HepG2 (cell line): ENCODE measurements around the gene RASA2. TPM values are rescaled to one million over a fixed set of nuclear protein-coding genes. Genes with fewer than 3 reads are reported as not detected.
A peak's percentile ranks its signal among the peaks of the same experiment; 100 is the strongest.

Experiments used
- ATAC-seq: fragments of 200-7000 bp; cut with Tn5 transposase; 3 replicates; pipeline ENCODE4 v1.9.1; 2020; ENCODE audit warnings: mild to moderate bottlenecking, moderate library complexity
- BruUV-seq: library from RNA; stranded (reverse); fragments of 400-500 nt; replicated peaks from 2 replicates; lab custom pipeline; 2021; lab: Mats Ljungman, UMichigan
- CTCF ChIA-PET: fragments of 300-600 bp; formaldehyde crosslinking; extraction: SDS; loops from one replicate; lab custom pipeline; 2021; ENCODE audit warnings: low total read pairs, inconsistent platforms, low intra/inter-chr PET ratio; lab: Yijun Ruan, JAX
- POLR2A ChIA-PET: fragments of 350-600 bp; sonication (Branson Sonifier 250); formaldehyde crosslinking; loops from one replicate; lab custom pipeline; 2020; ENCODE audit warnings: antibody characterized with exemption, inconsistent platforms; lab: Yijun Ruan, JAX
- DNase-seq: peaks from one replicate; pipeline ENCODE4 v3.0.0-alpha.2; 2015; ENCODE audit warnings: low spot score
- FAIRE-seq: peaks from 3 replicates; lab custom pipeline; 2011; peaks lifted over from hg19 to GRCh38; lab: Jason Lieb, UNC
- H2AFZ ChIP-seq: one replicate; pipeline ENCODE4 v1.6.1; 2011; ENCODE audit warnings: low read length, inconsistent platforms
- H3K27ac ChIP-seq: fragments of 300-600 bp; 3 replicates; pipeline ENCODE4 v1.8.0; 2011; ENCODE audit warnings: mixed run types, mild to moderate bottlenecking, mixed read lengths, low read length, inconsistent platforms; ENCODE audit not compliant: insufficient read depth; ENCODE audit errors: extremely low read length
- H3K27me3 ChIP-seq, 2 experiments: fragments of 200-600 bp in 1 of 2; 2 replicates in 1 of 2; 3 replicates in 1 of 2; pipeline versions ENCODE4 v1.6.0 to v1.8.0; 2011; ENCODE audit warnings: low read length in 2 of 2, mild to moderate bottlenecking in 2 of 2, moderate library complexity in 2 of 2, inconsistent platforms in 1 of 2; ENCODE audit not compliant: insufficient read depth in 2 of 2, control insufficient read depth in 1 of 2
- H3K36me3 ChIP-seq, 2 experiments: fragments of 200-600 bp in 1 of 2; replicated peaks in 1 of 2; 2 replicates in 1 of 2; 3 replicates in 1 of 2; pipeline versions ENCODE4 v1.5.1 to v1.8.0; 2011; ENCODE audit warnings: low read length in 2 of 2, inconsistent platforms in 1 of 2; ENCODE audit not compliant: insufficient read depth in 2 of 2, control insufficient read depth in 1 of 2
- H3K4me1 ChIP-seq: 2 replicates; pipeline ENCODE4 v1.5.1; 2012; ENCODE audit warnings: low read length, inconsistent platforms; ENCODE audit not compliant: insufficient read depth
- H3K4me2 ChIP-seq: 2 replicates; pipeline ENCODE4 v1.6.0; 2011; ENCODE audit warnings: low read depth, low read length, inconsistent platforms
- H3K4me3 ChIP-seq, 3 experiments: fragments of 200-600 bp in 1 of 3; sonication (generic), shearing (Covaris generic) in 1 of 3; replicated peaks in 1 of 3; 2 replicates each; pipeline ENCODE4 v1.5.1; 2011 to 2016; ENCODE audit warnings: low read length in 3 of 3, inconsistent platforms in 2 of 3, low read depth in 2 of 3, mild to moderate bottlenecking in 2 of 3, control low read depth in 1 of 3, mixed read lengths in 1 of 3; ENCODE audit not compliant: insufficient read depth in 1 of 3
- H3K79me2 ChIP-seq: one replicate; pipeline ENCODE4 v1.6.1; 2011; ENCODE audit warnings: low read length, inconsistent platforms; ENCODE audit not compliant: insufficient read depth
- H3K9ac ChIP-seq: 2 replicates; pipeline ENCODE4 v1.6.0; 2011; ENCODE audit warnings: mild to moderate bottlenecking, low read depth, low read length, inconsistent platforms; ENCODE audit not compliant: insufficient read depth
- H3K9me3 ChIP-seq: 2 replicates; pipeline ENCODE4 v1.5.1; 2012; ENCODE audit warnings: mild to moderate bottlenecking, low read length
- H4K20me1 ChIP-seq: 2 replicates; pipeline ENCODE4 v1.6.0; 2011; ENCODE audit warnings: inconsistent platforms, mild to moderate bottlenecking, low read length, moderate library complexity; ENCODE audit not compliant: insufficient read depth
- JUN ChIP-seq: sonication (generic); formaldehyde crosslinking; IDR thresholded peaks from 2 replicates; pipeline ENCODE4 v1.4.0; 2020; ENCODE audit warnings: mild to moderate bottlenecking, missing genetic modification reagents
- KLF13 ChIP-seq: sonication (generic); formaldehyde crosslinking; IDR thresholded peaks from 2 replicates; pipeline ENCODE4 v1.4.0; 2020; ENCODE audit warnings: mild to moderate bottlenecking, missing genetic modification reagents
- MTF1 ChIP-seq: sonication (generic); formaldehyde crosslinking; IDR thresholded peaks from 2 replicates; pipeline ENCODE4 v1.5.0; 2020; ENCODE audit warnings: missing genetic modification reagents
- NCOR1 ChIP-seq: fragments of 200-600 bp; sonication (generic); IDR thresholded peaks from 2 replicates; pipeline ENCODE4 v1.7.0; 2017; ENCODE audit warnings: antibody characterized with exemption, low read length, borderline replicate concordance
- NFYC ChIP-seq: IDR thresholded peaks from 2 replicates; pipeline ENCODE4 v1.6.1; 2016; ENCODE audit warnings: missing genetic modification reagents, missing compliant biosample characterization
- NR2F1 ChIP-seq, 2 experiments: fragments of 450-650 bp in 1 of 2; formaldehyde crosslinking in 1 of 2; IDR thresholded peaks; 2 replicates each; pipeline versions ENCODE4 v1.5.0 to v1.6.1; 2016 to 2020; ENCODE audit warnings: mild to moderate bottlenecking in 1 of 2, missing compliant biosample characterization in 1 of 2, missing genetic modification reagents in 1 of 2, moderate library complexity in 1 of 2
- U2AF1 ChIP-seq: fragments of 200-400 bp; formaldehyde crosslinking; optimal IDR thresholded peaks from 2 replicates; pipeline ENCODE3; 2017; ENCODE audit warnings: mild to moderate bottlenecking, low read depth, low read length
- ZMYM3 ChIP-seq: sonication (generic); formaldehyde crosslinking; IDR thresholded peaks from 2 replicates; pipeline ENCODE4 v1.5.1; 2020; ENCODE audit warnings: mild to moderate bottlenecking, missing genetic modification reagents
- ZNF230 ChIP-seq: sonication (generic); formaldehyde crosslinking; IDR thresholded peaks from 2 replicates; pipeline ENCODE4 v1.4.0; 2020; ENCODE audit warnings: mild to moderate bottlenecking, missing genetic modification reagents
- ZNF615 ChIP-seq: sonication (generic); formaldehyde crosslinking; IDR thresholded peaks from 2 replicates; pipeline ENCODE4 v1.5.0; 2020; ENCODE audit warnings: mild to moderate bottlenecking, missing genetic modification reagents, borderline replicate concordance
- WGBS: methylation state at CpG from one replicate; pipeline ENCODE4 v1.1.6; 2017; ENCODE audit warnings: low lambda C conversion rate; 5-methylcytosine and 5-hydroxymethylcytosine counted together
- in situ Hi-C: cut with HindIII; loops from 2 replicates; pipeline ENCODE4 v1.10.0; 2017; ENCODE audit warnings: low pct_unique_long_range_greater_than_20kb; ENCODE audit not compliant: extremely low pct_ligation_motif_present
- intact Hi-C: fragments of 100-400 bp; cut with micrococcal nuclease; formaldehyde crosslinking; loops from one replicate; pipeline ENCODE4 v1.10.0; 2022; ENCODE audit not compliant: unreplicated experiment
- polyA plus RNA-seq, 8 experiments: library from polyadenylated mRNA; depleted of rRNA in 3 of 8; stranded (reverse) in 7 of 8; unstranded in 1 of 8; fragments of >200 nt; fragmentation: Illumina TruSeq in 4 of 8; extraction: Trizol in 4 of 8; gene quantifications; 2 replicates each; pipeline versions ENCODE4 v1.2.1 to v1.2.3, GENCODE V29; 2011 to 2016; ENCODE audit warnings: low read depth in 4 of 8, missing spikeins in 1 of 8, mixed read lengths in 1 of 8; ENCODE audit not compliant: insufficient read depth in 1 of 8
- total RNA-seq, 5 experiments: library from RNA; depleted of rRNA; stranded (reverse); fragments of >200 nt; fragmentation: Illumina TruSeq; extraction: Trizol; gene quantifications; 2 replicates each; pipeline ENCODE4 v1.2.3, GENCODE V29; 2016; ENCODE audit warnings: low read depth in 1 of 5
- TF ChIP-seq, protein P1 (sequence below): IDR thresholded peaks from 2 replicates; pipeline ENCODE4 v1.6.1; 2012; ENCODE audit warnings: low read depth, low read length, improper control_type of control experiment
- TF ChIP-seq, protein P2 (sequence below): sonication (generic); formaldehyde crosslinking; IDR thresholded peaks from 2 replicates; pipeline ENCODE4 v1.8.0; 2022; ENCODE audit warnings: mild to moderate bottlenecking, missing genetic modification reagents, borderline replicate concordance
- TF ChIP-seq, protein P3 (sequence below): sonication (generic); formaldehyde crosslinking; IDR thresholded peaks from 2 replicates; pipeline ENCODE4 v1.4.0; 2020; ENCODE audit warnings: missing genetic modification reagents
- TF ChIP-seq, protein P4 (sequence below): sonication (generic); formaldehyde crosslinking; IDR thresholded peaks from 2 replicates; pipeline ENCODE4 v1.4.0; 2020; ENCODE audit warnings: mild to moderate bottlenecking, missing genetic modification reagents

Gene RASA2
- total and polyA plus RNA-seq, 2 of the 13 experiments (the other 11 are each of a cell fraction or from before 2014, with no cell fraction given), result 5.4 to 8.5 TPM

DNA sequence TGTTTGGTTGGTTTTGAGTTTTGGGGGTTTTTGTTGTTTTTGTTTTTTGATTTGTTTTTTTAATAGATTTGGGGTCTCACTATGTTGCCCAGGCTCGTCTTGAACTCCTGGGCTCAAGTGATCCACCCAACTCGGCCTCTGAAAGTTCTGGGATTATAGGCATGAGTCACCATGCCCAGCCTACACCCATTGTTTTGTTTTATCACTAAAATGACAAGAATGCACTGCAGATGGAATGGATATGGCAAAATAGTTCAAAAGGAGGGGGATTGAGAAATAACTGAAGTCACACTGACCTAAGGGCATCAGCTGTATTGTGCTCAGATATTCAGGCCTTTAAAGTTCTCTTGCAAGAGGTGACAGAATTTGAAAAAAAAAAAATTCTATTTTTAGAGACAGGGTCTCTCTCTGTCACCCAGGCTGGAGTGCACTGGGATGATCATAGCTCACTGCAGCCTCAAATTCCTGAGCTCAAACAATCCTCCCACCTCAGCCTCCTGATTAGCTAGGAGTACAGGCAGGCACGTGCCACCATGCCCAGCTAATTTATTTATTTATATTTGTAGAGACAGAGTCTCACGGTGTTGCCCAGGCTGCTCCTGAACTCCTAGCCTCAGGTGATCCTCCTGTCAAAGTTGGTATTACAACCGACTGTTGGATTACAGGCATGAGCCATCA lies 4.4 kb upstream of the RASA2 start:
- peak; percentile 90 for DNase-seq
- in situ Hi-C loops (no loop called here), intact Hi-C loops (loop anchor here (10.0 kb wide), 1 partner anchor 392 kb away; the partner anchor contains the start of gene ATP1B3)
- no TSS peak for BruUV-seq
- no peaks in the 10 kb centered on the region for H3K79me2 ChIP-seq
- peak; percentile 33 for ATAC-seq
- H3K4me2 ChIP-seq, result no peak overlapping the region
- no peak overlapping the region for H2AFZ ChIP-seq
- peaks cover 45% of the 10 kb centered on the region for H3K4me1 ChIP-seq
- ChIA-PET POLR2A (no interaction called here), CTCF (no interaction called here)
- peak; percentile 56 for FAIRE-seq
- H3K9ac ChIP-seq, result no peak overlapping the region
- H3K36me3 ChIP-seq, result no peaks in the 10 kb centered on the region
- 3% methylated on average over 5 of the region's 5 CpGs for WGBS
- H4K20me1 ChIP-seq, result no peaks in the 10 kb centered on the region
- 0 out of 5 replicates have a peak, but pooled peaks cover 0 to 2% of the 10 kb centered on the region in 2 experiments for H3K27me3 ChIP-seq
- no peaks in the 10 kb centered on the region for H3K9me3 ChIP-seq
- no peak overlapping the region for H3K4me3 ChIP-seq
- H3K27ac ChIP-seq, result no peak overlapping the region
- TF ChIP-seq ZNF615 (CRISPR knock-in tag) (no peak), KLF13 (CRISPR knock-in tag) (no peak), JUN (CRISPR knock-in tag) (no peak), MTF1 (no peak), NCOR1 (no peak; the same call in 1 of the 2 replicates), ZMYM3 (CRISPR knock-in tag) (peak; percentile 19; the same call in 1 of the 2 replicates), U2AF1 (no peak), ZNF230 (CRISPR knock-in tag) (no peak), NFYC (no peak), NR2F1 (CRISPR knock-in tag; IDR thresholded peaks at IDR 0.05) (peak in 1 of 2 experiments; percentile 65; a peak in 1 of 4 replicates)
- TF ChIP-seq, protein P1, sequence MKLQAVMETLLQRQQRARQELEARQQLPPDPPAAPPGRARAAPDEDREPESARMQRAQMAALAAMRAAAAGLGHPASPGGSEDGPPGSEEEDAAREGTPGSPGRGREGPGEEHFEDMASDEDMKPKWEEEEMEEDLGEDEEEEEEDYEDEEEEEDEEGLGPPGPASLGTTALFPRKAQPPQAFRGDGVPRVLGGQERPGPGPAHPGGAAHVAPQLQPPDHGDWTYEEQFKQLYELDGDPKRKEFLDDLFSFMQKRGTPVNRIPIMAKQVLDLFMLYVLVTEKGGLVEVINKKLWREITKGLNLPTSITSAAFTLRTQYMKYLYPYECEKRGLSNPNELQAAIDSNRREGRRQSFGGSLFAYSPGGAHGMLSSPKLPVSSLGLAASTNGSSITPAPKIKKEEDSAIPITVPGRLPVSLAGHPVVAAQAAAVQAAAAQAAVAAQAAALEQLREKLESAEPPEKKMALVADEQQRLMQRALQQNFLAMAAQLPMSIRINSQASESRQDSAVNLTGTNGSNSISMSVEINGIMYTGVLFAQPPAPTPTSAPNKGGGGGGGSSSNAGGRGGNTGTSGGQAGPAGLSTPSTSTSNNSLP, result peak; percentile 64; the same call in 1 of the 2 replicates
- TF ChIP-seq, protein P2, sequence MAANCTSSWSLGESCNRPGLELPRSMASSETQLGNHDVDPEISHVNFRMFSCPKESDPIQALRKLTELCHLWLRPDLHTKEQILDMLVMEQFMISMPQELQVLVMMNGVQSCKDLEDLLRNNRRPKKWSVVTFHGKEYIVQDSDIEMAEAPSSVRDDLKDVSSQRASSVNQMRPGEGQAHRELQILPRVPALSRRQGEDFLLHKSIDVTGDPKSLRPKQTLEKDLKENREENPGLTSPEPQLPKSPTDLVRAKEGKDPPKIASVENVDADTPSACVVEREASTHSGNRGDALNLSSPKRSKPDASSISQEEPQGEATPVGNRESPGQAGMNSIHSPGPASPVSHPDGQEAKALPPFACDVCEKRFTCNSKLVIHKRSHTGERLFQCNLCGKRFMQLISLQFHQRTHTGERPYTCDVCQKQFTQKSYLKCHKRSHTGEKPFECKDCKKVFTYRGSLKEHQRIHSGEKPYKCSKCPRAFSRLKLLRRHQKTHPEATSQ (CRISPR knock-in tag), result no peak
- TF ChIP-seq, protein P3, sequence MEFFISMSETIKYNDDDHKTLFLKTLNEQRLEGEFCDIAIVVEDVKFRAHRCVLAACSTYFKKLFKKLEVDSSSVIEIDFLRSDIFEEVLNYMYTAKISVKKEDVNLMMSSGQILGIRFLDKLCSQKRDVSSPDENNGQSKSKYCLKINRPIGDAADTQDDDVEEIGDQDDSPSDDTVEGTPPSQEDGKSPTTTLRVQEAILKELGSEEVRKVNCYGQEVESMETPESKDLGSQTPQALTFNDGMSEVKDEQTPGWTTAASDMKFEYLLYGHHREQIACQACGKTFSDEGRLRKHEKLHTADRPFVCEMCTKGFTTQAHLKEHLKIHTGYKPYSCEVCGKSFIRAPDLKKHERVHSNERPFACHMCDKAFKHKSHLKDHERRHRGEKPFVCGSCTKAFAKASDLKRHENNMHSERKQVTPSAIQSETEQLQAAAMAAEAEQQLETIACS (CRISPR knock-in tag), result no peak
- TF ChIP-seq, protein P4, sequence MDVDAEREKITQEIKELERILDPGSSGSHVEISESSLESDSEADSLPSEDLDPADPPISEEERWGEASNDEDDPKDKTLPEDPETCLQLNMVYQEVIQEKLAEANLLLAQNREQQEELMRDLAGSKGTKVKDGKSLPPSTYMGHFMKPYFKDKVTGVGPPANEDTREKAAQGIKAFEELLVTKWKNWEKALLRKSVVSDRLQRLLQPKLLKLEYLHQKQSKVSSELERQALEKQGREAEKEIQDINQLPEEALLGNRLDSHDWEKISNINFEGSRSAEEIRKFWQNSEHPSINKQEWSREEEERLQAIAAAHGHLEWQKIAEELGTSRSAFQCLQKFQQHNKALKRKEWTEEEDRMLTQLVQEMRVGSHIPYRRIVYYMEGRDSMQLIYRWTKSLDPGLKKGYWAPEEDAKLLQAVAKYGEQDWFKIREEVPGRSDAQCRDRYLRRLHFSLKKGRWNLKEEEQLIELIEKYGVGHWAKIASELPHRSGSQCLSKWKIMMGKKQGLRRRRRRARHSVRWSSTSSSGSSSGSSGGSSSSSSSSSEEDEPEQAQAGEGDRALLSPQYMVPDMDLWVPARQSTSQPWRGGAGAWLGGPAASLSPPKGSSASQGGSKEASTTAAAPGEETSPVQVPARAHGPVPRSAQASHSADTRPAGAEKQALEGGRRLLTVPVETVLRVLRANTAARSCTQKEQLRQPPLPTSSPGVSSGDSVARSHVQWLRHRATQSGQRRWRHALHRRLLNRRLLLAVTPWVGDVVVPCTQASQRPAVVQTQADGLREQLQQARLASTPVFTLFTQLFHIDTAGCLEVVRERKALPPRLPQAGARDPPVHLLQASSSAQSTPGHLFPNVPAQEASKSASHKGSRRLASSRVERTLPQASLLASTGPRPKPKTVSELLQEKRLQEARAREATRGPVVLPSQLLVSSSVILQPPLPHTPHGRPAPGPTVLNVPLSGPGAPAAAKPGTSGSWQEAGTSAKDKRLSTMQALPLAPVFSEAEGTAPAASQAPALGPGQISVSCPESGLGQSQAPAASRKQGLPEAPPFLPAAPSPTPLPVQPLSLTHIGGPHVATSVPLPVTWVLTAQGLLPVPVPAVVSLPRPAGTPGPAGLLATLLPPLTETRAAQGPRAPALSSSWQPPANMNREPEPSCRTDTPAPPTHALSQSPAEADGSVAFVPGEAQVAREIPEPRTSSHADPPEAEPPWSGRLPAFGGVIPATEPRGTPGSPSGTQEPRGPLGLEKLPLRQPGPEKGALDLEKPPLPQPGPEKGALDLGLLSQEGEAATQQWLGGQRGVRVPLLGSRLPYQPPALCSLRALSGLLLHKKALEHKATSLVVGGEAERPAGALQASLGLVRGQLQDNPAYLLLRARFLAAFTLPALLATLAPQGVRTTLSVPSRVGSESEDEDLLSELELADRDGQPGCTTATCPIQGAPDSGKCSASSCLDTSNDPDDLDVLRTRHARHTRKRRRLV (CRISPR knock-in tag), result no peak
